ENCODE measurements around the gene DNAJB13. TPM values are rescaled to one million over a fixed set of nuclear protein-coding genes. Genes with fewer than 3 reads are reported as not detected.

DNAJB13 gene
- total RNA-seq, 1 donor from 2014 or later: not detected

DNA sequence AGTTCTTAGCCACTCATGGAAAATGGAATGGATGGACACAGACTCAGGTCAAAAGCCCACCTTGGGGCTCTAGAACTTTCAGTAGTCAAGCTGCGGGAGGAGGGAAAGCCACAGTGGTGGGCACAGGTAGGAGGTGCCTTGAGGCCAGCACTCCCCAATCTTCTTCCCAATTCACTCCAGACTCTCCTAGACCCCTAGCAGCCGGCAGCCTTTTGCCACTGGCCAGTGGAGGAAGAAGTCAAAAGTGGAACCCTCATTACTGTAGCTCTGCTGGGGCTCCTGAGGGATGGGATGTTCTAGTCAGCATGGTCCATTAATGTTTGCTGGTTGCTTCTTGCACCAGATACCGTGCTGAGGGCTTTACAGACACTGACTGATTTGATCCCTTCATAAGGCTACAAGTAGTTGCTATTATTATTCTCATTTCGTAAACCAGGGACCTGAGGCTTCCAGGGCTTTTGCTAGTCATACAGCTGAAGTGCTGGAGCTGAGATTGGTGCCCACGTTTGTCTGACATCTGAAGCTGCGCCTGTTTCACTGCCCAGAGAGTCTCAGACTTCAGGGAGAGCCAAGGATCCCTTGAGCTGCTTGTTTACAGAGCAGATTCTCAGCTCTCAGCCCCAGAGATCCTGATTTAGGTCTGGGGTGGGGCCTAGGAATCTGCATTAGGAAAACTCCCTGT, 57.0 kb downstream of the DNAJB13 start:
- DNase-seq (no peak), ATAC-seq (ENCODE audit: poor library complexity) (peak; percentile 56)
- intact Hi-C loops (cut with DNase I): no loop called here

DNA sequence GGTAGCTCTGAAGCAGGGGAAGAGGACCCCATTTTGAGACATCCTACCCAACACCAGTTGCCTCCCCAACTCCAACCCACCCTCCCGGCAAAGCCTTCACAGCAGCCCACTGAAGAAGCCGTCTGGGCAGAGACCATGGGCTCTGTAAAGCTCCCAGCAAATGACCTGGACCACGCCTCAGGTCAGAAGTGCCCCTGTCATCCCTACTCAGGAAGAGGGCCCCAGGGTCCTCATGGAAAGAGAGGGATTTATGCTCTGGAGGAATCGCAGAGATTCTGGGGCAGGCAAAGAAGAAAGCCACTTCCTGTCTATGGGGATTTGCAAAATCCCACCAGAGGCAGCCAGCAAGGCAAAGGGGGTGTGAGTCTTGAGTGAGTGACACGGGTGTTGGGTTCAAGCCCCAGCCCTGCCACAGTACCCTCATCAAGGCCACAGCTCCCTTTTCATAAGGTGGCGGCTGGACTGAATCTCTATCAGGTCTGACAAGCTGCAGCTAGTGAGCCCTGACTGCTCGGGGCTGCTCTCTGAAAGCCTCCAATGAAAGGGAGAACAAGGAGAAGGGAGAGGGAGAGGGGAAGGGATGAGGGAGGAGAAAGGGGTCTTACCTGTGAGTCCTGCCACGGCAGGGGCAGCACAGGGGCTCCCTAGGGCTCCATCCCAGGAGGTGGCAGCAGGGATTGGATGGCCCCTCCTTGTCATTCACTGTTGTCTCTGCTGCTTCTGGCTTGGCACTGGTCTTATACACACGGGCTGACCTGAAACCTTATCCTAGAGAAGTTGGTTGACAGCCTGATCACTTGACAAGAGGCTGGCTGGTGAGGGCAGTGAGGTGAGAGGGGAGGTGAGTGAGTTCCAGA, 57.8 kb downstream of the DNAJB13 start, which contains the start of gene UCP3:
UCP3 (minus strand) TSS at position 713 of the 857 bp plus-strand sequence. CDS start 2,043 bp downstream, outside the sequence.
- no peak for DNase-seq
- peak; percentile 80 for ATAC-seq (ENCODE audit: poor library complexity)
- intact Hi-C loops (cut with DNase I): no loop called here

DNA sequence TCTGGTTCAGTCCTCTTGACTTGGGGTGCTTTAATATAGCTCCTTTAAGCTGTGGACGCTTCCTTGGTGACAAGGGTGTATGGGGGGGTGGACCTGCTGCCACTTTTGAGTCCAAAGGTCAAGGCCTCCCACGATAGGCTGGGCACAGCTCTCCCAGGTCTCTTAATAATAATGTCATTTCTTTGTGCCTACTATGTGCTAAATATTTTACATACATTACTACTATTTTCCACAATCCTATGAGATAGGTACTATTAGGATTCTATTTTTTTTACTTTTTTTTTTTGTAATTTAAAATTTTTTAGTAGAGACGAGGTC, 58.4 kb downstream of the DNAJB13 start:
- ATAC-seq (ENCODE audit: poor library complexity) (no peak), DNase-seq (no peak)
- intact Hi-C loops (cut with DNase I): no loop called here

DNA sequence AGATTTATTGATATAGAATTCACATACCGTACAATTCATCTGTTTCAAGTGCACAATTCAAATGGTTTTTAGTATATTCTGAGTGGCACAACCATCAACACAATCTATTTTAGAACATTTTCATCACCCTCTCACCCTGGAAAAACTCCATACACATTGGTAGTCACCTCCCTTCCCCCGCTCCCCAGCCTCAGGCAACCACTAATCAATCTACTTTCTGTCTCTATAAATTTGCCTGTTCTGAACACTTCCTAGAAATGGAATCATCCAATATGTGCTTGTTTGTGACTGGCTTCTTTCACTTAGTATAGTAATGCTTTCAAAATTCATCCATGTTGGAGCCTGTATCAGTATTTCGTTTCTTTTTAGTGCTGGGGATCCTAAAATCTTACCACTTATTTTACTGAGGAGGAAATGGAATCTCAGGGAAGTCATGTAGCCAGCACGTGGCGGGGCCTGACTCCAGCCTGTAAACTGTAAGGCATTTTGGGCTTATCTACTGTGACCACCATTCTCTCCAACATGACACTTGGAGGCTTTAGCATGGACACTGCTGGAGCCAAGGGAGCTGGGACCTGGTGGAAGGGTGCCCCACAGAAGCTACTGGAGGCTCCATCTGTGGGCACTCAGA, 59.0 kb downstream of the DNAJB13 start:
- DNase-seq: no peak
- no peak for ATAC-seq (ENCODE audit: poor library complexity)
- intact Hi-C loops (cut with DNase I): no loop called here

DNA sequence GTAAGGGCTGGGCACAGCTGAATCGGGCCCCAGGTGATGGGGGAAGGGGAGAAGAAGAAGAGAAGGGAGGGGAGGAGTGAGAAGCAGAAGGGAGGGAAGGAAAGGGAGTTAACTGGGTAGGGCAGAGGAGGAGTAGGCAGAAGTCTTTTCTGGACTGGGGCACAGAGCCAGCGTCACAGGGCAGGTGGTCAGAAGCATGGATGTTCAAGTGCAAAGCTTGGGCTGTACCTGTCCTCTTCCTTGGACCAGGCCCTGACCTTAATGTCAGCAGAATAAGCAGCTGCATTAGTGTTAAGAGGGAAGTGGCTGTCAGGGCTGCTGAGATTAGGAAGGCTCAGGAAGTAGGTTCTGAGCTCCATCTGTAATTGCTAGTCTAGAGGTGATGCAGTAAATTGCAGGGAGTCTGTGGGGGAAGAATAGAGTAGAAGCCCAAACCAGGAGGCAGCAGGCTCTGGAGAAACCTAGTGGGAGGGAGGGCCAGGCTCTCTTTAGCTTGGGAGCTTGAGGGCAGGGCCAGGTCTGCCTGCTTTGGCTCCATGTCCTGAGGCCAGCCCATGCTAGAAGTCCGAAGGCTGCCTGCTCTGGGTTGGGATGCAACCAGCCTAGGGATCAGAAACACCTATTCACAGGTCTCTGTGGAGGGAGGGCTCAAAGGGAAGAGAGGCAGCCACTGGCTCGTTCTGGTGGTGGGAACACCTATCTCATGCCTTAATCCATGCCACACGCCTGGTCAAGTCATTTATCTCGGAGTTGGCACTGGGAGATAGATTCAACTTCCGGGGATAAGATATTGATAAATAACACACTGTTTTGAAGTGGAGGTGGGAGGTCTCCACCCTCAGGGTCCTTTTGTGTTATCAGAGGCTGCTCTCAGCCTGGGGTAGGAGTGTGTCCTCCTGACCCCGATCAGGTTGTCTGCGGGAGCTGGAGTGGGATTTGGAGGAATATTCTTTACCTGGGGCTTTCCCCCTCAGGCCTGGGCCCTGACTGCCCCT, 59.8 kb downstream of the DNAJB13 start:
- intact Hi-C loops (cut with DNase I): no loop called here
- peak; percentile 7 for ATAC-seq (ENCODE audit: poor library complexity)

DNA sequence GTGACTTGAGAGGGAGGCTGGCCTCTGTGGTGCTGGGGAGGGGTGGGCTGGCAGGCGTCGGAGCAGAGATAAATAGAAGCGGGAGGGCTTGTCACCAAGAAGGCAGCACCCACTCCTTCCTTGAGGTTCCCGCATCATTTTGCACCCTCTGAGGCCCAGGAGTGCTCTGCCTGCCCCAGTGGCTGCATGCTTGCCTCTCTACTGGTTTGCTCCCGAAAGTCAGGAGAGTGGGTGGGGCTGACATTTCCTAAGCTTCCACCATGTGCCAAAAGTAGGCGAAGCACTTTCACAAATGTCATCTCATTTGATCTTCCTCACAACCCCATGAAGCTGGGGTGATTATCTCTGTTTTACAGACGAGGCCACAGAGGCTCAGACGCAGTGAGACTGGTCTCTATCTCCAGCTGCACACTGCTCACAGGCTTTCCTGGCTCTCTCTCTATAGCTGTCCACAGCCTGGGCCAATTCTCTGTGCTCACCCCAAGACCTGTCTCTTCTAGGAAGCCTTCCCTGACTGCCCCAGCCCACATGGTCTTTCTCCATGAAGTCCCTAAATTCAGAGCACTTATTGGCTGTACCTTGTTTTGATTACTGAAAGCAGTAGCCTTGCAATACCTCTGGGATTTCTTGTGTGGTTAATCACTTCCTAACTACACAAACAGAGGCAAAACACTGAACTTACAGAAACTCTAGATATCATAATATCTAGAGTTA, 60.7 kb downstream of the DNAJB13 start:
- ATAC-seq (ENCODE audit: poor library complexity) (no peak), DNase-seq (no peak)
- intact Hi-C loops (cut with DNase I): no loop called here

More for the DNA sequence above, 59.8 kb downstream of the DNAJB13 start:
- DNase-seq: no peak

DNA sequence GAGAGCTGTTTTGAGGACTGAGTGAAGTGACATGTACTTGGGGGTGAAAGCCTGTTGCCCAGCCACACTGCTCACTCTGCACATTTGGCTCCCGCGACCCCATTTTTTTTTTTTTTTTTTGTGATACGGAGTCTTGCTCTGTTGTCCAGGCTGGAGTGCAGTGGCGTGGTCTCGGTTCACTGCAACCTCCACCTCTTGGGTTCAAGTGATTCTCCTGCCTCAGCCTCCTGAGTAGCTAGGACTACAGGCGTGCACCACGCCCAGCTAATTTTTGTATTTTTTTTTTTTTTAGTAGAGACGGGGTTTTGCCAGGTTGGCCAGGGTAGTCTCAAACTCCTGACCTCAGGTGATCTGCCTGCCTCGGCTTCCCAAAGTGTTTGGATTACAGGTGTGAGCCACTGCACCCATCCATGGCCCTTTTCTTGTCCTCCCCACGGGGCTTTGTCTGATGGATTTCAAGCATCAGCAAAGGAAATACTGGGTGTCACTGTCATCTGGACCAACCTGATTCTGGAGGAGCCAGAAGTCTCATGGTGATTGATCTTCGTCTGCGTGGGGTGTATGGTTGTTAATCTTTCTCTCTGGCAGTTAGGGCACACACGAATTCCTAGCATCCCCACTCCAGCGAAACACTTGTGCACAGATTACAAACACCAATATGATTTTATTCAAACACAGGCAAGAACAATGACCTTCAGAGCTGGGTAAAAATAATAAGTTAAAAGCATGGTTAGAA, 61.4 kb downstream of the DNAJB13 start:
- DNase-seq (no peak), ATAC-seq (ENCODE audit: poor library complexity) (no peak)
- intact Hi-C loops (cut with DNase I): no loop called here

DNA sequence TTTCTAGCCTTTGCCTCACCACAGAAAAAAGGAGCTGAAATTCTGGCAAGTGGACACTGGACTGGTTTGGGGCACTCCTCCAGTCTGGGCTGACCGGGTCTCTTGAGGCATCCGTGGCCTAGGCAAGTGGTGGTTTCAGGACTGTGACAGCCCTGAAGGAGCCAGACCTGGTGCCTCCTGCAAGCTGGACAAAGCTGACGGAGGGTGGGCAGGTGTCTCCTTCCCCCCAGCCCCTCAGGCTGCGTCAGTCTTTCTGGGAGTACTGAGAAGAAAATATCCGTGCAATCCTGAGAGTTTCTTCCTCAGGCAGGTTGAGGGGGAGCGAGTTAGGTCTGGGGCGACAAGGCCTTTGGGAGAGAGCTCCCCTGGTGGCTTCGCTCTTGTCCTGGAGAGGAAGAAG, 62.3 kb downstream of the DNAJB13 start:
- intact Hi-C loops (cut with DNase I): no loop called here
- no peak for ATAC-seq (ENCODE audit: poor library complexity)
- no peak for DNase-seq

DNA sequence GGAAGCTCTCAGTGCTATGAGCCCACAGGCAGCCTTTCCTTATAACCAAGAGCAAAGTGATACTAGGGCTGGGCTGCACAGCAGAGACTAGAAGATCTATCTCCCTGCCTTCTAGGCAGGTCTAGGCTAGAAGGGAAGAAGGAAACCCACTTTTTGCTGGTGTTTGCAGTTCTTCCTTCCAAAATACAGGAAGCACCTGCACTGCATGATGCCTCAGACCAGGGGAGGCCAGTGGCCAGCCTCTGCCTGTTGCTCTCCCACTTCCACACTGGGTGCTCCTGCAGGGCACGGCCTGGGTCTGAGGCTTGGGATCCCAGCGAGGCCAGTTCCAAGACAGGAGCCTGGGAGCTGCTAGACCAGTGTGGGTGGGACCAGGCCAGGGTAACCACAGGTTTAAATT, 64.1 kb downstream of the DNAJB13 start:
- ATAC-seq (ENCODE audit: poor library complexity) (no peak), DNase-seq (peak; percentile 55)
- intact Hi-C loops (cut with DNase I): no loop called here

DNA sequence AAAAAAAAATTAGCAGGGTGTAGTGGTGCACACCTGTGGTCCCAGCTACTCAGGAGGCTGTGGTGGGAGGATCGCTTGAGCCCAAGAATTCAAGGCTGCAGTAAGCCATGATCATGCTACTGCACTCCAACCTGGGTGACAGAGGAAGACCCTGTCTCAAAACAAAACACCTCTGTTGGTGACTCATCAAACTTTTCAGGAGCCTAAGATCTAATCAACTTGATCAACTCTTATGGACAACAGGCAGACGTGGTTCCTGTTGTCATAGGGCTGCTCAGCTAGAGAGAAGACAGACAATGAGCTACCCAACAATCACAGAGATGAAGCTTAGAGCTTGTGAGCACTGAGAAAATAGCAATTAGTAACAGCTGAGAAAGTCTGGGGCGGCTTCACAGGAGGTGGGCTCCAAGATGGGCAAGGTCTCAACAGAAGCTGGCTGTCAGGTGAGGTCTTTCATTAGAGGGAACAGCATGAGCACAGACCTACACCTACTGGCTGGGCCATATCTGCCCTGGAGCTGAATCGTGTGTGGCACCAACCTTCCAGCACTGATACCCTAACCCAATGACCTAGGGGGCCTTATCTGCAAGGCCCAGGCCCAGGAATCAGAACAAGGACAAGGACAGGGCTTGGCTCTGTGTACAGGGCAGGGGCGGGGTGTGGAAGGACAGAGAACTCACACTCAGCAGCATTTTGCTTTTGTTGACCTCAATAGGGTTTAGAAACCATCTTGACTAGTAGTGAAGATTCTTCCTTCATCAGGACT, 65.3 kb downstream of the DNAJB13 start:
- no peak for DNase-seq
- no peak for ATAC-seq (ENCODE audit: poor library complexity)
- intact Hi-C loops (cut with DNase I): no loop called here

DNA sequence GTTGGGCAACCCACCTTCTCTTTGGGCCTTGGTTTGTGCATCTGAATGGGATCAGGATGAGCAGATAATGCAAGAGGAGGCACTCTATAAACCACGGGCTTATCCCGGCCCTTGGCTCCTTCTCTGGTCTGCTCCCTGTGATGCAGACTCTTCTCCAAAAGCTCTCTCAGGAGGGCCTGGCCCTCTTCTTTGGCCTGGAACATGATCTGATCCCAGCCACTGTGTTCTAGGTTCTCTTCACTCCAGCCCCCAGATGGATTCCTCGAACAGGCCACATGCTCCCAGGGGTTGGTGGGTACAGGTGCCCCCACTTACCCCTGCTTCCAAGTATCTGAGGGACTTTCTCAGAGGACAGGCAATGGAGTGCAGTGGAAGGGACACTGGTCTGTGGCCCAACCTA, 66.8 kb downstream of the DNAJB13 start:
- intact Hi-C loops (cut with DNase I): no loop called here
- DNase-seq (no peak), ATAC-seq (ENCODE audit: poor library complexity) (no peak)

DNA sequence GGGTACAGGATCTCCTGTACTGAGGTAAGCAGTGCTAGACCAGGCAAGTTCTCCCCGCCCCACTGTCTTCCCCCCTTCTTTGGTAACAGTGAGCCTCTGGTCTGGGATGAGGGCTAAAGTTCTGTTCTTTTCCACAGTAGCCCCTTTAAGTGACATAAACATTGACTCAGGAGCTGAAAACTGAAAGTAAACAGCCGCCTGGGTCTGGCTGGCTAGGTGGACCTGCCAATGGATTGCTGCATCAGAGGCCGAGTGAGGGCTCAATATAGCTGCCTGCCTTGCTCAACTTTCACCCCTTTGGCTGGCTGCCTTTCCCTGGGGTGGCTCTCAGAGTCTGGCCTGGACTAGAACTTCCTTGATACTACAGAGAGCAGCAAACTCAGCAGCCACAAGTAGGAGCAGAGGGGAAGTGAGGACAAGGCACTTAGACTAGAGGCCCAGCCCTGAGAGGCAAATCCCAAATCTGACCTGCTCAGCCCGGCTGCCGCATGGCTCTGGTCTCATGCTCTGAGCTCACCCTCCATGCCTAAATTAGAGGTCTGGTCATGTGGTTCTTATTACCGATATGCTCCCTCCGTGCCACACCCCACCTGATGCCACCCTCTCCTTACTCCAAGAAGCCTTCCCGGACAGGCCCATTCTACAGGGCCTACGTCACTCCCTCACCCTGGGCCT, 67.6 kb downstream of the DNAJB13 start:
- intact Hi-C loops (cut with DNase I): no loop called here
- peak; percentile 94 for ATAC-seq (ENCODE audit: poor library complexity)

DNA sequence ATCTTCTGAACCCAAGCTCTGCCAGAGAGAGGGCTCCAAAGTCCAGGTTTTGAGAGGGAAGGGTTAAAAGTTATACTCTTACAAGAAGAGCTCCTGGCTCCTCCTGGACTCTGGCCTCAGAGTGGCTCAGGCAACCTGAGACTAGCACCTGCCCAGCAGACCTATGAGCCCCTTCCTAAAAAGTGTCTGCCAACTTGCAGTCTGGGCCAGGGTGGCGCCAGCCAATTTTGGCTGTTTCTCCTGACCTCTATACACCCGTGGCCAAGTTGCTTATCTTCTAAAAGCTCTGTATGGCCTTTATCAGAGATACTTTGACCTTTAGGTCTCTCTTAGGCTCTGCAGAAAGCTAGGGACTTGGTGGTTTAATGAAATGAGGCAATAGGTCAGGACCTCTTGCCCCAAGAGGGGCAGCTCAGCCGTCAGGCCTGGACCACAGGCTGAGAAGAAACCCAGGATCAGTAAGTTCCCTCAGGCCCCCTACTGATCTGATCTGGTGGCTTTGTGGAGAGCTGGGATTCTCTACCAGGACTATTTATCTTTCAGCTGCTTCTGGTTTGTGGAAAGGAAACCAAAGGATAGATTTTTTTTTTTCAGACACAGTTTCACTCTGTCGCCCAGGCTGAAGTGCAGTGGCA, 68.4 kb downstream of the DNAJB13 start:
- intact Hi-C loops (cut with DNase I): no loop called here
- DNase-seq: no peak
- peak; percentile 30 for ATAC-seq (ENCODE audit: poor library complexity)

More for the DNA sequence above, 67.6 kb downstream of the DNAJB13 start:
- DNase-seq: peak; percentile 95

DNA sequence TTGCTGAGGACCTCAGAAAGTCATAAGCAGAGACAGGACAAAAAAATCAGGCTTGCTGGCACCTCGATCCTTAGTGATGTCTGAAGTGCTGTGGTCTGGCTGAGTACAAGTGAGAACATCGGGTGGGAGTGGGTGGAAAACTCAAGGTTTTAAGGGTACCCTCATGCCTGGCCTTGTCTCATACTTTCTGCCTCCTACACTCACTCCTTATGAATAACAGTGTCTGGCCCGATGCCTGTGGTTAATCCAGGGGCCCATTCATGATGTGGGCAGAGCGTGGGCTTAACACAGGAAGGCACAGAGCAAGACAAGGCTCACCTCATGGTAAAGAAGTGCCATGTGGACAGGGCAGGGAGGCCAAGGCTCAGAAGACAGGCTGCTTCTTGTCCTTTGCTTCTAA, 69.0 kb downstream of the DNAJB13 start:
- intact Hi-C loops (cut with DNase I): loop anchor here (10.0 kb wide), 1 partner anchor 55 kb away; no protein-coding TSS in a partner anchor
- DNase-seq (no peak), ATAC-seq (ENCODE audit: poor library complexity) (no peak)

Measured in Right ventricle myocardium superior (tissue), 1 donor.